H9 (cell line): ENCODE results near the gene SLC25A20. TPM values are rescaled to one million over a fixed set of nuclear protein-coding genes. Genes with fewer than 3 reads are reported as not detected.

ENCODE experiments used
- DNase-seq: peaks from one replicate; pipeline ENCODE4 v3.0.0-alpha.2; 2017
- H2AFZ ChIP-seq: one replicate; pipeline ENCODE4 v1.6.1; 2013; ENCODE audit warnings: mild to moderate bottlenecking, low read length, control low read depth, moderate library complexity
- H2AK5ac ChIP-seq: 2 replicates; pipeline ENCODE4 v1.6.1; 2013; ENCODE audit warnings: low read length, control low read depth, mixed read lengths; ENCODE audit not compliant: insufficient read length
- H2BK120ac ChIP-seq: one replicate; pipeline ENCODE4 v1.6.1; 2013; ENCODE audit warnings: low read depth, mild to moderate bottlenecking, low read length, control low read depth, inconsistent platforms; ENCODE audit not compliant: poor library complexity, severe bottlenecking
- H2BK12ac ChIP-seq: 2 replicates; pipeline ENCODE4 v1.6.1; 2013; ENCODE audit warnings: low read length, control low read depth, mixed read lengths, low read depth; ENCODE audit not compliant: insufficient read length
- H2BK15ac ChIP-seq: 2 replicates; pipeline ENCODE4 v1.6.1; 2013; ENCODE audit warnings: low read depth, low read length, control low read depth
- H2BK20ac ChIP-seq: one replicate; pipeline ENCODE4 v1.6.1; 2013; ENCODE audit warnings: low read depth, mild to moderate bottlenecking, low read length, control low read depth, inconsistent platforms; ENCODE audit not compliant: poor library complexity, severe bottlenecking
- H2BK5ac ChIP-seq: 2 replicates; pipeline ENCODE4 v1.6.1; 2013; ENCODE audit warnings: low read length, control low read depth, mixed read lengths; ENCODE audit not compliant: insufficient read length
- H3K14ac ChIP-seq: 2 replicates; pipeline ENCODE4 v1.6.1; 2013; ENCODE audit warnings: low read length, control low read depth; ENCODE audit not compliant: insufficient read depth
- H3K18ac ChIP-seq: 2 replicates; pipeline ENCODE4 v1.6.1; 2013; ENCODE audit warnings: low read depth, mild to moderate bottlenecking, mixed read lengths, low read length, control low read depth; ENCODE audit not compliant: insufficient read length
- H3K23ac ChIP-seq: 2 replicates; pipeline ENCODE4 v1.6.1; 2013; ENCODE audit warnings: low read length, control low read depth, mixed read lengths, low read depth; ENCODE audit not compliant: insufficient read length
- H3K23me2 ChIP-seq: 2 replicates; pipeline ENCODE4 v1.6.1; 2013; ENCODE audit warnings: low read depth, mild to moderate bottlenecking, mixed read lengths, low read length, control low read depth; ENCODE audit not compliant: insufficient read length, poor library complexity, severe bottlenecking
- H3K27ac ChIP-seq: 2 replicates; pipeline ENCODE4 v1.5.1; 2013; ENCODE audit warnings: low read length, control low read depth, mixed read lengths, low read depth; ENCODE audit not compliant: insufficient read length
- H3K27me3 ChIP-seq: 2 replicates; pipeline ENCODE4 v1.6.1; 2013; ENCODE audit warnings: low read length, control low read depth, inconsistent platforms; ENCODE audit not compliant: insufficient read depth
- H3K4ac ChIP-seq: 2 replicates; pipeline ENCODE4 v1.6.1; 2013; ENCODE audit warnings: low read depth, mild to moderate bottlenecking, control low read depth, inconsistent platforms, low read length, moderate library complexity
- H3K4me1 ChIP-seq: 2 replicates; pipeline ENCODE4 v1.6.1; 2013; ENCODE audit warnings: low read length, control low read depth, inconsistent platforms; ENCODE audit not compliant: insufficient read depth
- H3K4me2 ChIP-seq: 2 replicates; pipeline ENCODE4 v1.6.1; 2013; ENCODE audit warnings: low read length, control low read depth, mixed read lengths; ENCODE audit not compliant: insufficient read length, insufficient read depth
- H3K56ac ChIP-seq: 2 replicates; pipeline ENCODE4 v1.6.1; 2013; ENCODE audit warnings: low read depth, mild to moderate bottlenecking, mixed read lengths, low read length, control low read depth; ENCODE audit not compliant: insufficient read length
- H3K79me1 ChIP-seq: 2 replicates; pipeline ENCODE4 v1.6.1; 2013; ENCODE audit warnings: low read depth, mild to moderate bottlenecking, moderate library complexity, low read length, control low read depth, inconsistent platforms; ENCODE audit not compliant: insufficient read depth, poor library complexity, severe bottlenecking
- H3K79me2 ChIP-seq: 2 replicates; pipeline ENCODE4 v1.6.1; 2013; ENCODE audit warnings: low read length, control low read depth, inconsistent platforms; ENCODE audit not compliant: insufficient read depth
- H3K9ac ChIP-seq: 2 replicates; pipeline ENCODE4 v1.6.1; 2013; ENCODE audit warnings: low read length, control low read depth, mixed read lengths; ENCODE audit not compliant: insufficient read length; ENCODE audit errors: extremely low read depth
- H3K9me3 ChIP-seq: one replicate; pipeline ENCODE4 v1.6.1; 2013; ENCODE audit warnings: low read depth, low read length, inconsistent platforms; ENCODE audit not compliant: control insufficient read depth
- H3T11ph ChIP-seq: one replicate; pipeline ENCODE4 v1.6.1; 2013; ENCODE audit warnings: mild to moderate bottlenecking, low read length, control low read depth, inconsistent platforms
- H4K20me1 ChIP-seq: one replicate; pipeline ENCODE4 v1.6.1; 2013; ENCODE audit not compliant: control insufficient read depth, insufficient read length, insufficient read depth
- H4K5ac ChIP-seq: 2 replicates; pipeline ENCODE4 v1.6.1; 2013; ENCODE audit warnings: low read depth, mild to moderate bottlenecking, mixed read lengths, low read length, control low read depth; ENCODE audit not compliant: insufficient read length
- H4K8ac ChIP-seq: replicated peaks from 2 replicates; pipeline ENCODE4 v1.6.1; 2013; ENCODE audit warnings: low read length, control low read depth, mixed read lengths, low read depth; ENCODE audit not compliant: insufficient read length
- H4K91ac ChIP-seq: 2 replicates; pipeline ENCODE4 v1.6.1; 2013; ENCODE audit warnings: low read depth, mild to moderate bottlenecking, moderate library complexity, mixed read lengths, low read length, control low read depth; ENCODE audit not compliant: insufficient read length
- H3K27ac Mint-ChIP-seq, 3 experiments: 2 replicates in 2 of 3; 3 replicates in 1 of 3; pipeline ENCODE4 v1.8.0; 2020 to 2021; ENCODE audit warnings: mixed read lengths in 3 of 3, mild to moderate bottlenecking in 1 of 3, moderate library complexity in 1 of 3
- H3K27me3 Mint-ChIP-seq: 2 replicates; pipeline ENCODE4 v1.8.0; 2021; ENCODE audit warnings: low read depth, mild to moderate bottlenecking, moderate library complexity, mixed read lengths
- H3K36me3 Mint-ChIP-seq, 3 experiments: 2 replicates in 2 of 3; 3 replicates in 1 of 3; pipeline ENCODE4 v1.8.0; 2020 to 2021; ENCODE audit warnings: low read depth in 3 of 3, mixed read lengths in 3 of 3; ENCODE audit not compliant: insufficient read depth in 1 of 3
- H3K4me1 Mint-ChIP-seq, 2 experiments: 2 replicates each; pipeline ENCODE4 v1.8.0; 2020; ENCODE audit warnings: mixed read lengths in 2 of 2
- H3K4me3 Mint-ChIP-seq, 2 experiments: 2 replicates in 1 of 2; 3 replicates in 1 of 2; pipeline ENCODE4 v1.8.0; 2020 to 2021; ENCODE audit warnings: mild to moderate bottlenecking in 2 of 2, mixed read lengths in 2 of 2, moderate library complexity in 1 of 2
- H3K9me3 Mint-ChIP-seq, 2 experiments: 2 replicates in 1 of 2; 3 replicates in 1 of 2; pipeline ENCODE4 v1.8.0; 2020; ENCODE audit warnings: mild to moderate bottlenecking in 2 of 2, mixed read lengths in 2 of 2, moderate library complexity in 1 of 2
- WGBS: extraction: QIAGEN DNeasy Blood & Tissue Kit; methylation state at CpG from one replicate; pipeline ENCODE4 v1.1.7; 2013; ENCODE audit warnings: missing lambda C conversion rate, low lambda C conversion rate, mixed read lengths; ENCODE audit not compliant: insufficient read length; ENCODE audit errors: extremely low coverage; 5-methylcytosine and 5-hydroxymethylcytosine counted together
- total RNA-seq: library from RNA; stranded (reverse); gene quantifications from 2 replicates; pipeline ENCODE4 v1.2.1, GENCODE V29; 2021
- TF ChIP-seq, protein P1 (sequence below): fragments of 200-600 bp; sonication (generic); conservative IDR thresholded peaks from 3 replicates; pipeline ENCODE4 v1.8.0; 2021; ENCODE audit warnings: antibody characterized with exemption, mild to moderate bottlenecking

SLC25A20 gene
- total RNA-seq, 1 experiment from 2014 or later: 7.4 TPM

- no peak overlapping the region for H3K27ac Mint-ChIP-seq
- no peak overlapping the region for H2BK20ac ChIP-seq
Measured at GRCh38 chr3:48859206-48859605, 39.5 kb downstream of the SLC25A20 start.

More at GRCh38 chr3:48859206-48859605, 39.5 kb downstream of the SLC25A20 start:
- no peak for DNase-seq
- Histone ChIP-seq H3K4ac (no peak overlapping the region), H2BK12ac (no peak overlapping the region), H2AK5ac (no peak overlapping the region), H4K20me1 (no peaks in the 10 kb centered on the region), H3K56ac (no peak overlapping the region), H2AFZ (no peak overlapping the region), H3K23ac (no peak overlapping the region), H2BK15ac (no peak overlapping the region), H3K18ac (no peak overlapping the region), H3K4me1 (no peaks in the 10 kb centered on the region), H3K27ac (no peak overlapping the region), H3K79me1 (no peaks in the 10 kb centered on the region), H3K9me3 (no peaks in the 10 kb centered on the region), H3K4me2 (no peak overlapping the region), H3K79me2 (no peaks in the 10 kb centered on the region), H3T11ph (no peak overlapping the region), H3K14ac (no peak overlapping the region), H3K23me2 (no peaks in the 10 kb centered on the region), H3K9ac (no peak overlapping the region), H3K27me3 (no peaks in the 10 kb centered on the region), H4K91ac (no peak overlapping the region), H4K5ac (no peak overlapping the region), H2BK5ac (no peak overlapping the region), H4K8ac (no peak overlapping the region), H2BK120ac (no peak overlapping the region)
- H3K4me1 Mint-ChIP-seq: peaks cover 2 to 5% of the 10 kb centered on the region in 2 experiments; a peak in 3 of 4 replicates
- no peaks in the 10 kb centered on the region for H3K9me3 Mint-ChIP-seq
- no peaks in the 10 kb centered on the region for H3K27me3 Mint-ChIP-seq
- WGBS: no CpG with 5 or more reads among the region's 2 CpGs
- H3K4me3 Mint-ChIP-seq: no peak overlapping the region
- H3K36me3 Mint-ChIP-seq: no peaks in the 10 kb centered on the region; a peak in 1 of 7 replicates
- TF ChIP-seq, protein P1, sequence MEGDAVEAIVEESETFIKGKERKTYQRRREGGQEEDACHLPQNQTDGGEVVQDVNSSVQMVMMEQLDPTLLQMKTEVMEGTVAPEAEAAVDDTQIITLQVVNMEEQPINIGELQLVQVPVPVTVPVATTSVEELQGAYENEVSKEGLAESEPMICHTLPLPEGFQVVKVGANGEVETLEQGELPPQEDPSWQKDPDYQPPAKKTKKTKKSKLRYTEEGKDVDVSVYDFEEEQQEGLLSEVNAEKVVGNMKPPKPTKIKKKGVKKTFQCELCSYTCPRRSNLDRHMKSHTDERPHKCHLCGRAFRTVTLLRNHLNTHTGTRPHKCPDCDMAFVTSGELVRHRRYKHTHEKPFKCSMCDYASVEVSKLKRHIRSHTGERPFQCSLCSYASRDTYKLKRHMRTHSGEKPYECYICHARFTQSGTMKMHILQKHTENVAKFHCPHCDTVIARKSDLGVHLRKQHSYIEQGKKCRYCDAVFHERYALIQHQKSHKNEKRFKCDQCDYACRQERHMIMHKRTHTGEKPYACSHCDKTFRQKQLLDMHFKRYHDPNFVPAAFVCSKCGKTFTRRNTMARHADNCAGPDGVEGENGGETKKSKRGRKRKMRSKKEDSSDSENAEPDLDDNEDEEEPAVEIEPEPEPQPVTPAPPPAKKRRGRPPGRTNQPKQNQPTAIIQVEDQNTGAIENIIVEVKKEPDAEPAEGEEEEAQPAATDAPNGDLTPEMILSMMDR: no peak
